Glutamatergic neuron (in vitro differentiated cells): ENCODE results near the gene SEMA4D. TPM values are rescaled to one million over a fixed set of nuclear protein-coding genes. Genes with fewer than 3 reads are reported as not detected.

Experiments
- DNase-seq: peaks from one replicate; pipeline ENCODE4 v3.0.0; 2022
- H3K27ac Mint-ChIP-seq: one replicate; pipeline ENCODE4 v1.8.0; 2020; ENCODE audit warnings: mild to moderate bottlenecking, mixed read lengths, inconsistent platforms; ENCODE audit not compliant: unreplicated experiment
- H3K27me3 Mint-ChIP-seq: one replicate; pipeline ENCODE4 v1.8.0; 2020; ENCODE audit warnings: mild to moderate bottlenecking, moderate library complexity, mixed read lengths, inconsistent platforms; ENCODE audit not compliant: unreplicated experiment
- H3K36me3 Mint-ChIP-seq: one replicate; pipeline ENCODE4 v1.8.0; 2020; ENCODE audit warnings: mild to moderate bottlenecking, mixed read lengths, inconsistent platforms; ENCODE audit not compliant: unreplicated experiment
- H3K4me1 Mint-ChIP-seq: one replicate; pipeline ENCODE4 v1.8.0; 2020; ENCODE audit warnings: mild to moderate bottlenecking, low read depth, mixed read lengths, inconsistent platforms; ENCODE audit not compliant: unreplicated experiment
- H3K4me3 Mint-ChIP-seq: one replicate; pipeline ENCODE4 v1.8.0; 2020; ENCODE audit warnings: mild to moderate bottlenecking, mixed read lengths, inconsistent platforms; ENCODE audit not compliant: unreplicated experiment
- H3K9me3 Mint-ChIP-seq: one replicate; pipeline ENCODE4 v1.8.0; 2020; ENCODE audit warnings: mild to moderate bottlenecking, moderate library complexity, mixed read lengths, inconsistent platforms; ENCODE audit not compliant: unreplicated experiment
- CTCF ChIP-seq: fragments of 200-600 bp; sonication (generic); IDR thresholded peaks from one replicate; pipeline ENCODE4 v1.5.0; 2021; ENCODE audit not compliant: partially characterized antibody, unreplicated experiment
- total RNA-seq: library from RNA; stranded (reverse); fragmentation: NEBNext Ultra II Directional; extraction: Animal tissue kit (Norgen Biotek cat#: 25700); gene quantifications from one replicate; pipeline ENCODE4 v1.2.1, GENCODE V29; 2021; ENCODE audit not compliant: unreplicated experiment

SEMA4D gene
- total RNA-seq, 1 donor from 2014 or later: 192 TPM

- Mint-ChIP-seq H3K27me3 (peaks cover 2% of the 10 kb centered on the region), H3K27ac (no peak overlapping the region), H3K4me1 (no peaks in the 10 kb centered on the region), H3K4me3 (no peak overlapping the region), H3K9me3 (no peaks in the 10 kb centered on the region), H3K36me3 (peaks cover 4% of the 10 kb centered on the region)
- no peak for DNase-seq
- TF ChIP-seq CTCF: no peak
These were observed 168.0 kb downstream of the SEMA4D start for GRCh38 chr9:89329917-89330316.

- Mint-ChIP-seq H3K4me1 (peaks cover 13% of the 10 kb centered on the region), H3K27ac (no peak overlapping the region), H3K36me3 (peaks cover 4% of the 10 kb centered on the region), H3K27me3 (peaks cover 4% of the 10 kb centered on the region), H3K9me3 (no peaks in the 10 kb centered on the region), H3K4me3 (no peak overlapping the region)
- no peak for TF ChIP-seq CTCF
- no peak for DNase-seq
These were observed 169.8 kb downstream of the SEMA4D start for GRCh38 chr9:89328064-89328463.

GRCh38 chr9:89325733-89326132 is 172.2 kb downstream of the SEMA4D start:
- Mint-ChIP-seq H3K4me1 (peaks cover 16% of the 10 kb centered on the region), H3K36me3 (peaks cover 4% of the 10 kb centered on the region), H3K4me3 (no peak overlapping the region), H3K27me3 (peaks cover 4% of the 10 kb centered on the region), H3K27ac (no peak overlapping the region), H3K9me3 (no peaks in the 10 kb centered on the region)
- DNase-seq: no peak
- TF ChIP-seq CTCF: no peak

GRCh38 chr9:89323390-89323789 is 174.5 kb downstream of the SEMA4D start:
- no peak for TF ChIP-seq CTCF
- H3K4me1 Mint-ChIP-seq: peaks cover 25% of the 10 kb centered on the region
- DNase-seq: no peak
- no peak overlapping the region for H3K27ac Mint-ChIP-seq
- H3K36me3 Mint-ChIP-seq: no peaks in the 10 kb centered on the region
- peak overlapping the region; percentile 42 for H3K4me3 Mint-ChIP-seq
- peaks cover 4% of the 10 kb centered on the region for H3K27me3 Mint-ChIP-seq
- peaks cover 6% of the 10 kb centered on the region for H3K9me3 Mint-ChIP-seq

- peaks cover 26% of the 10 kb centered on the region for H3K4me1 Mint-ChIP-seq
These were observed 178.7 kb downstream of the SEMA4D start for GRCh38 chr9:89319015-89319905.

More at GRCh38 chr9:89319015-89319905, 178.7 kb downstream of the SEMA4D start:
- H3K27ac Mint-ChIP-seq: peak overlapping the region; percentile 90
- peaks cover 11% of the 10 kb centered on the region for H3K9me3 Mint-ChIP-seq
- H3K4me3 Mint-ChIP-seq: peak overlapping the region; percentile 92
- DNase-seq: no peak
- H3K27me3 Mint-ChIP-seq: peaks cover 2% of the 10 kb centered on the region
- no peak for TF ChIP-seq CTCF
- no peaks in the 10 kb centered on the region for H3K36me3 Mint-ChIP-seq
